A549 treated with AZD9567 at 1 μM for 4 hours (cell line): ENCODE results near the gene C3orf38. TPM values are rescaled to one million over a fixed set of nuclear protein-coding genes. Genes with fewer than 3 reads are reported as not detected.

Experiments
- total RNA-seq: library from RNA; stranded (reverse); fragments of 200-300 nt; extraction: Qiagen RNA extraction; gene quantifications from 5 replicates; pipeline ENCODE4 v1.2.3, GENCODE V29; 2022; ENCODE audit not compliant: insufficient read depth

The C3orf38 gene
- 15.7 to 19.2 TPM (median 16.4 TPM) in 5 replicates for total RNA-seq

GRCh38 chr3:88149509-88150362 lies at the start of gene C3orf38:
Gene C3orf38, plus strand, starts transcription at chr3:88149959. Its CDS starts 94 bp downstream, at chr3:88150053.

Other genes with a start within 250 kb of the C3orf38 start
- 35.0 to 43.6 TPM (median 41.1 TPM) in 5 replicates for gene CGGBP1, start 91.0 kb upstream of the C3orf38 start, total RNA-seq
- gene ZNF654, start 90.7 kb upstream of the C3orf38 start, total RNA-seq, result 3.4 to 9.7 TPM (median 4.5 TPM) in 5 replicates